ENCODE measurements around the gene RAPGEF5. TPM values are rescaled to one million over a fixed set of nuclear protein-coding genes. Genes with fewer than 3 reads are reported as not detected.

RAPGEF5 gene
- total RNA-seq, 1 donor from 2014 or later = 16.5 TPM

GRCh38 chr7:22331704-22332103, 25.2 kb downstream of the RAPGEF5 start:
- intact Hi-C loops (cut with micrococcal nuclease) = no loop called here

DNA sequence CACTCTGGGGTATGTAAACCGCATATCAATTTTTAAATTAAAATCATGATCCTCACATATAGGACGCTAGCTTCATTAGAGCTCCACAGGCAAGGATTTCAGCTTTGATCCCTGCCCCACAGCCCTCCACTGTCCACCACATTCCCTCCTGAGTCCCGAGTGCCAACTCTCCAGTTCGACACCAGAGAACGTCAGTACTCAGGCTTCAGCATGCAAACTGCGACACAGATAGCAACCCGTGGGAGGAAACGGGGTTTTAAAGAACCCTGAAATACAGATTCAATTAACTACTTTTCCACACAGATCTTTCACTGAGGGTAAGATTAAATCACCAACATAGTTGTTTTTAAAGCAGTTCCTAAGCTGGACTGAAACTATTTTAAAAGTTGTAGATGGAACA, 26.1 kb downstream of the RAPGEF5 start:
- intact Hi-C loops (cut with micrococcal nuclease) = no loop called here
- no peak for DNase-seq
- TF ChIP-seq CTCF (IDR thresholded peaks at IDR 0.05; ENCODE audit: borderline replicate concordance) = no peak
- H3K4me1 ChIP-seq = no peaks in the 10 kb centered on the region
- H3K27me3 ChIP-seq (ENCODE audit: low read depth) = peaks cover 12% of the 10 kb centered on the region
- no peaks in the 10 kb centered on the region for H3K36me3 ChIP-seq
- no peaks in the 10 kb centered on the region for H3K9me3 ChIP-seq (replicated peaks)
- H3K27ac ChIP-seq (replicated peaks) = no peak overlapping the region
- H3K4me3 ChIP-seq = no peak overlapping the region

More at GRCh38 chr7:22331704-22332103, 25.2 kb downstream of the RAPGEF5 start:
- peaks cover 12% of the 10 kb centered on the region for H3K27me3 ChIP-seq (ENCODE audit: low read depth)
- H3K4me1 ChIP-seq = no peaks in the 10 kb centered on the region
- no peak overlapping the region for H3K27ac ChIP-seq (replicated peaks)
- H3K9me3 ChIP-seq (replicated peaks) = no peaks in the 10 kb centered on the region
- TF ChIP-seq CTCF (IDR thresholded peaks at IDR 0.05; ENCODE audit: borderline replicate concordance) = no peak
- no peaks in the 10 kb centered on the region for H3K36me3 ChIP-seq
- no peak for DNase-seq
- no peak overlapping the region for H3K4me3 ChIP-seq

- TF ChIP-seq CTCF (IDR thresholded peaks at IDR 0.05; ENCODE audit: borderline replicate concordance) = no peak
- H3K36me3 ChIP-seq = no peaks in the 10 kb centered on the region
- H3K27ac ChIP-seq (replicated peaks) = no peak overlapping the region
- DNase-seq = no peak
- intact Hi-C loops (cut with micrococcal nuclease) = no loop called here
- no peaks in the 10 kb centered on the region for H3K4me1 ChIP-seq
- H3K27me3 ChIP-seq (ENCODE audit: low read depth) = peaks cover 12% of the 10 kb centered on the region
- H3K9me3 ChIP-seq (replicated peaks) = no peaks in the 10 kb centered on the region
- no peak overlapping the region for H3K4me3 ChIP-seq
These were observed 27.0 kb downstream of the RAPGEF5 start for GRCh38 chr7:22329816-22330524.

DNA sequence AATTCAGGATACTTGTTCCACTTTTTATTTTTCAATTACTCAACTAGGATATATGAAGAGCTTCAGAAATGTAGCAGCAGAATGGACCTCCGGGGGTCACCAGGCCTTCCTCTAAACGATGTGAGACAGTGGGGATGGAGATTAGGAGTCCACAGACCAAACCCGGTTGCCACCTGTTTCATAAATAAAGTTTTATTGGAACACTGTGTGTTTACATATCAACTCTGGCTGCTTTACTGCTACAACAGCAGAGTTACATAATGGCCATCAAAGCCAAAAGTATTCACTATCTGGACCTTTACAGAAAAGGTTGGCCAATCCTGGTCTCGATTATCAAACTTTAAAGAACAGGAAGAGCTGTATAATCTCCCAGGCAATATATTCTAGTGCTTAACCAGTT, 30.8 kb downstream of the RAPGEF5 start:
- Histone ChIP-seq H3K27me3 (ENCODE audit: low read depth) (peaks cover 12% of the 10 kb centered on the region), H3K36me3 (no peaks in the 10 kb centered on the region), H3K27ac (replicated peaks) (no peak overlapping the region), H3K9me3 (replicated peaks) (no peaks in the 10 kb centered on the region), H3K4me1 (no peaks in the 10 kb centered on the region), H3K4me3 (no peak overlapping the region)
- no peak for DNase-seq
- intact Hi-C loops (cut with micrococcal nuclease) = no loop called here
- TF ChIP-seq CTCF (IDR thresholded peaks at IDR 0.05; ENCODE audit: borderline replicate concordance) = no peak

DNA sequence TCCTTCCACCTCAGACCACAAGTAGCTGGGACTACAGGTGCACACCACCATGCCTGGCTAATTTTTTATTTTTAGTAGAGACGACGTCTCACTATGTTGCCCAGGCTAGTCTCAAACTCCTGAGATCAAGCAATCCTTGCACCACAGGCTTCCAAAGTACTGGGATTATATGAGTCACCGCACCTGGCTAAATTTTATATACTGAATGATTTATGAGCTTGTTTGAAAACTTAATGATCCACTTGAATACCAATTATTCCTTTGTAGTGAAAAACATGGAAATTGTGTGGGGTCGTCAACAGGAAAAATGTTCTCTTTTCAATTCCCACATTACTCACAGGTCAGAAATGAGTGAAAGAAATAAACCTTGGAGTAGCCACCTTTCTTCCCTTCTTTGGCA, 31.3 kb downstream of the RAPGEF5 start:
- no peaks in the 10 kb centered on the region for H3K36me3 ChIP-seq
- H3K4me1 ChIP-seq = no peaks in the 10 kb centered on the region
- no peak overlapping the region for H3K27ac ChIP-seq (replicated peaks)
- no peak for TF ChIP-seq CTCF (IDR thresholded peaks at IDR 0.05; ENCODE audit: borderline replicate concordance)
- no peaks in the 10 kb centered on the region for H3K9me3 ChIP-seq (replicated peaks)
- no peak for DNase-seq
- H3K27me3 ChIP-seq (ENCODE audit: low read depth) = peaks cover 9% of the 10 kb centered on the region
- intact Hi-C loops (cut with micrococcal nuclease) = no loop called here
- no peak overlapping the region for H3K4me3 ChIP-seq

Measured in left ventricle myocardium inferior (tissue), 1 donor.